Astrocyte of the cerebellum (primary cell): ENCODE measurements around the gene ATRNL1.
A peak's percentile ranks its signal among the peaks of the same experiment; 100 is the strongest.

Source experiments
- DNase-seq: peaks from one replicate; pipeline ENCODE4 v3.0.0-alpha.2; 2011; ENCODE audit warnings: low read depth
- H3K4me3 ChIP-seq: 2 replicates; pipeline ENCODE4 v1.5.1; 2011; ENCODE audit warnings: mild to moderate bottlenecking, low read depth, low read length, moderate library complexity
- in situ Hi-C: cut with HindIII; loops from 2 replicates; pipeline ENCODE4 v1.10.0; 2017; ENCODE audit warnings: low sequenced_read_pairs
- TF ChIP-seq, protein P1 (sequence below): IDR thresholded peaks from 2 replicates; pipeline ENCODE4 v1.5.1; 2012; ENCODE audit warnings: low read length, low read depth, moderate library complexity, mild to moderate bottlenecking; ENCODE audit errors: missing control alignments

The ATRNL1 gene

DNA sequence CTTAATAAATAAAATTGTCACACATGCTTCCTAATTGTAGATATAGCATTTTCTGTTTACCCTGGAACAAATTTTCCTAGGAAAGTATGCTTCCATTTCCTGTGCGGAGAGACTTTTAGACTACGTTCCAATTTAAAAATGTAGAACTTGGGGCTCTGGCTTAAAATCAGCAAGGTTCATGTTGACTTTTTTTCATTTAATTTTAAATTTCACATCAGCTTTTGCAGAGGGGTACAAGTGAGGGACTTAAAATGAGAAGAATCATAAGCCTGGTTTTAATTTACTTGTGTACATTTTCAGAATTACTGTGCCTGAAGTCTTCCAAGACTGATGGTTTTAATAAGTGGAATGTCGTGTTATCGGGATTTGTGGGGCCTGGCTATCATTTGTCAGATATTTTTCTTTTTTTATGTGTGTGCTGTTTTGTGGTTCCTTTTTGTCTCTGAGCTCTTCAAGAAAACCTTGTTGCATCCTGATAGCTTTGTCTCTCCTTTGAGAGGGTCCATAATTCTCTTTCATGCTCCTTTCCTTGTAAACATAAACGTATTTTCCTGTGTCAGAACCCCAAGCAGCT lies 8.8 kb upstream of the ATRNL1 start:
- TF ChIP-seq, protein P1, sequence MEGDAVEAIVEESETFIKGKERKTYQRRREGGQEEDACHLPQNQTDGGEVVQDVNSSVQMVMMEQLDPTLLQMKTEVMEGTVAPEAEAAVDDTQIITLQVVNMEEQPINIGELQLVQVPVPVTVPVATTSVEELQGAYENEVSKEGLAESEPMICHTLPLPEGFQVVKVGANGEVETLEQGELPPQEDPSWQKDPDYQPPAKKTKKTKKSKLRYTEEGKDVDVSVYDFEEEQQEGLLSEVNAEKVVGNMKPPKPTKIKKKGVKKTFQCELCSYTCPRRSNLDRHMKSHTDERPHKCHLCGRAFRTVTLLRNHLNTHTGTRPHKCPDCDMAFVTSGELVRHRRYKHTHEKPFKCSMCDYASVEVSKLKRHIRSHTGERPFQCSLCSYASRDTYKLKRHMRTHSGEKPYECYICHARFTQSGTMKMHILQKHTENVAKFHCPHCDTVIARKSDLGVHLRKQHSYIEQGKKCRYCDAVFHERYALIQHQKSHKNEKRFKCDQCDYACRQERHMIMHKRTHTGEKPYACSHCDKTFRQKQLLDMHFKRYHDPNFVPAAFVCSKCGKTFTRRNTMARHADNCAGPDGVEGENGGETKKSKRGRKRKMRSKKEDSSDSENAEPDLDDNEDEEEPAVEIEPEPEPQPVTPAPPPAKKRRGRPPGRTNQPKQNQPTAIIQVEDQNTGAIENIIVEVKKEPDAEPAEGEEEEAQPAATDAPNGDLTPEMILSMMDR = no peak
- DNase-seq = no peak
- no peak overlapping the region for H3K4me3 ChIP-seq
- in situ Hi-C loops = no loop called here

DNA sequence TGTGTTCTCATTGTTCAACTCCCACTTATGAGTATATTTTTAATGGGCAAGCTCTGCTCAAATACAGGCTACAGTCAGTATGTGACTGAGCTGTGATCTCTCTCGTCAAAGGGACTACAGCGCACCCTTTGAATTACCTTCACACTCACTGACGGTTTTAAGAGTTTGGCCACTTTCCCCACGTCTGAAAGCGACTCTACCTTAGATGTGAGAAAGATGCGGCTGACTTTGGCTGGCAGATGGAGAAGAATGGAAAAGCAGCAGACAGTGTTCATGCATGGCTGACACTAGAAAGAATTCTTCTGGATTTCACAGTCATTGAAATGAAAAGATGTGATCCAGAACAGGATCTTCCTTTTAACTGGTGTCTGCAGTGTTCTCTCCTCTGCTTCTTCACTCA lies 2.0 kb upstream of the ATRNL1 start:
- H3K4me3 ChIP-seq = no peak overlapping the region
- no peak for DNase-seq
- TF ChIP-seq, protein P1 = no peak
- in situ Hi-C loops = no loop called here

DNA sequence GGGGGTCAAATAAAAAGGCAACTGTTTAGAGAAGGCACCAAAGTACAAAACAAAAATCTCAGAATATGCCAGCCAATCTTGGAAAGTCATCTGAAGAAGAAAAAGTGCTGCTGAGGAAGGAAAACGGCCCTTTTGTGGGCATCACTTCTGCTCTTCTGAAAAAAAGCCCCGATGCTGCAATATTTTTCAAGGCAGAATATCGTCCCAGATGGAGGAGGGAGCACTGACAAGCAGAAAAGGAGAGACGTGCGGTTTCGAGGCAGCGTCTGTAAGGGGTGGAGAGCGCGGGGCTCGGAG lies 959 bp upstream of the ATRNL1 start:
- TF ChIP-seq, protein P1 = no peak
- DNase-seq = no peak
- in situ Hi-C loops = no loop called here
- peak overlapping the region; percentile 72 for H3K4me3 ChIP-seq

DNA sequence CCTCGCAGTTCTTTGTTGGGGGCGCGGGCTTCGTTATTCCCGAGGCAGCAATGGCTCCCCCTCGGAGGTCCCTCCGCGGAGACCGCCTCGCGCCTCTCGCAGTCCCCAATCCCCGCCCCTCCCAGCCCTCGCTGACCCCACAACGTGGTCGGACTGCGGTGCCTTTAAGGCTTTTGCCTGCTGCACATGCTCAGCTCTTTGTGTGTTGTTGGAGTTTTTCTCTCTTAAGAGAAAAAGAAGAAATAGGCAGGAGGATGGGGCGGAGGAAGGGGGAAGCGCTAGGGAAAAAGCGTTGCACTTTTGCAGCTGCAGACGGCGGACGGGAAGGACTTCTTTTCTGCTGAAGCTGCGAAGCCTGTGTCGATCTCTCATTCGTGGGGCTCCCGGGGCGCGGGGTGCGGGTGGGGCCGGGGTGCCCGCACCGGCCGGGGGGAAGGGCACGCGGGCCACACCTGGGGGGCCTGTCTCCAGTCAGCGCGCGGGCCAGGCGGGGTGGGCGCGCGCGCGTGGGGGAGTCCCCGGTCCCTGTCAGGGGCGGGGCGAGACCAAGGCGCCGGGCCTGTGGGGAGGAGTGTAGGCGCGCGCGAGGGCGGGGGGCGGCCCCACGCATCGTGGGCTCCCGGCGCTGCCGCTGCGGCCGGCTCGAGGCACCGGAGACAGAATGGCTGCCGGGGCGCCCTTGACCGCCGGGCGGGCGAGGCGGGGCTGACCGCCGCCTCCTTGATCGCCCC lies 445 bp upstream of the ATRNL1 start:
- peak overlapping the region; percentile 72 for H3K4me3 ChIP-seq
- TF ChIP-seq, protein P1 = no peak
- in situ Hi-C loops = no loop called here
- DNase-seq = peak; percentile 15

DNA sequence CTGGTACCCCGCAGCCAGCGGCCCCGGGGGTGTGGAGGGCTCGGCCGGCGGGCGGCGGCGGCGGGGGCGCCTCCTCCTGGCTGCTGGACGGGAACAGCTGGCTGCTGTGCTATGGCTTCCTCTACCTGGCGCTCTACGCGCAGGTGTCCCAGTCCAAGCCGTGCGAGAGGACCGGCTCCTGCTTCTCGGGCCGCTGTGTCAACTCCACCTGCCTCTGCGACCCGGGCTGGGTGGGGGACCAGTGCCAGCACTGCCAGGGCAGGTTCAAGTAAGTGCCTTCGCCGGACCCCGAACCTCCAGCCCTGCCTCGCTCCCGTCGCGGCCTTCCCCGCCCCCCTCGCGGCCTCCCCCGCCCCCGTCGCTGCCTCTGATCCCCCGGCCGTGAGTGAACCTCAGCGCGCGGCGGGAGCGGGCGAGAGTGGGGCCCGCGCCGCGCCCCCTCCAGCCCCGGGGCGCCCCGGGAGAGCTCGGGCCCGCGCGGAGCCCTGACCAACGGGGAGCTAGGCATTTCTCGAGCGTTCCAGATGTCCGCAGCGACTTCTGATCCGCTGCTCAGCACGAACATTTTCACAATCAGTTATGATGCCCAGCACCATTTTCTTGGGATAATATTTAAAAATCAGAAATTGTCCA lies 727 bp downstream of the ATRNL1 start:
- no peak for DNase-seq
- in situ Hi-C loops = no loop called here
- peak overlapping the region; percentile 72 for H3K4me3 ChIP-seq
- TF ChIP-seq, protein P1 = no peak

DNA sequence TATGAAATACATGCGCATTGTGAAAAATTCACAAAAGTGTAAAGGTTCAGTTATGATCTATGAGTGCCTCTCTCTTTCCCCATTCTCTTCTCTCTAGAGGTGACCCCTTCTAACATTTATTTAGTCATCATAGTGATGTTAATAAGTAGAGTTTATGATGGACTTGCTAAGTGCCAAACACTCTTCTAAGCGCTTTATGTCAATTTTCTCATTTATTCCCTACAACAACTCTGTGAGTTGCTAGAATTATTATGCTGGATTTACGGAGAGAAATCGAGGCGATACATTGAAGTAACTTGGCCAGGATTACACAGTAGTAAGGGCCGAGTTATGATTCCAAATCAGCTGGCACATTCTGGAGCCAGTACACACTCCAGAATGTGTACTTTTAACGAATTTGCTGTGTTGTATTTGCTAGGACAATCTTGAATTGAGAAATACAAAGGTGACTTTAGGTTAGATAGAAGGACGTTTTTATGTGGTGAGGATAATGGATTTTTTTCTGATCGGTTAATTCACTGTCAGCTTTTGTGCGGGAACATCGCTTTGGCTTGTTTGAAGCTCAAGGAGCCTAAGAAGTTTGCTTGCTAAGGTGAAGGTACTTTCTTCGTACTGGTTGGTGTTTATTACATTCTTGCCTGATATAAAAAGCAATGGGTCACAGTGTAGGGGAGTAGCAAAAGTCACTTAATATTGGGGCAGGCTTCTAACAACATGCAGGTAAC lies 1.4 kb downstream of the ATRNL1 start:
- TF ChIP-seq, protein P1 = no peak
- H3K4me3 ChIP-seq = peak overlapping the region; percentile 72
- in situ Hi-C loops = no loop called here
- no peak for DNase-seq
